Eye (tissue), 1 donor: Measurements from ENCODE around the gene INSRR.

Experiments used
- DNase-seq: peaks from one replicate; pipeline ENCODE4 v3.0.0-alpha.2; 2015

INSRR gene

DNA sequence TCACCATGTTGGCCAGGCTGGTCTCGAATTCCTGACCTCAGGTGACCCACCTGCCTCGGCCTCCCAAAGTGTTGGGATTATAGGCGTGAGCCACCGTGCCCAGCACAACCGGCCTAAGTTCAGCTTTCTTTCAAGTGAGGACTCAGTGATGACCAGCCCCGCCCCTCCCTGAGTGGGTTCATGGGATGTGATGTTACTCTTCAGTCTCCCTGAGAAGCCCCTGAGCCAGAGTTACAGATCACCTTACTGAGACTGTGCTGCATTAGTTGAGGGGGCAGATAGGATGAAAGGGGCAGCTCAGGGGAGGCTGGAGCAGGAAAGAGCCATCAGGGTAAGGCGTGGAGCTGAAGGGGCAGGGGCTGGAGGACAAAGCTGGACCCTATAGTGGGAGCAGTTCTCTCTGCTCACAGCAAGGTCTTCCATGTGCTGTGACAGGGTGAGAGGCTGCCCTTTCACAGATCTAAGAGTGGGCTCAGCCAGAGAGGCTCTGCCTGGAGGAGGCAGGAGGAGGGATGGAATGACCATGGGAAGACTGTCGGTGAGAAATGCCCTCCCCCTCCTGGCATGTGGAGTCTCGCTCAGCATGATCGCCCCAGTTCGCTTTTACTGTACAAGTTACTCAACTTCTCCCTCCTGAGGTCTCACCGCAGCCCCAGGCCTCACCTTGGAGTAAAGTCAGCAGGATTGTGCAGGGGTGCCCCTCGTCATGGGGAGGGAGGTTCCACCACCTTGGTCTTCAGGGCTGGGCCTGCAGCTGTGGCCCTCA, 55.6 kb downstream of the INSRR start:
- no peak for DNase-seq

DNA sequence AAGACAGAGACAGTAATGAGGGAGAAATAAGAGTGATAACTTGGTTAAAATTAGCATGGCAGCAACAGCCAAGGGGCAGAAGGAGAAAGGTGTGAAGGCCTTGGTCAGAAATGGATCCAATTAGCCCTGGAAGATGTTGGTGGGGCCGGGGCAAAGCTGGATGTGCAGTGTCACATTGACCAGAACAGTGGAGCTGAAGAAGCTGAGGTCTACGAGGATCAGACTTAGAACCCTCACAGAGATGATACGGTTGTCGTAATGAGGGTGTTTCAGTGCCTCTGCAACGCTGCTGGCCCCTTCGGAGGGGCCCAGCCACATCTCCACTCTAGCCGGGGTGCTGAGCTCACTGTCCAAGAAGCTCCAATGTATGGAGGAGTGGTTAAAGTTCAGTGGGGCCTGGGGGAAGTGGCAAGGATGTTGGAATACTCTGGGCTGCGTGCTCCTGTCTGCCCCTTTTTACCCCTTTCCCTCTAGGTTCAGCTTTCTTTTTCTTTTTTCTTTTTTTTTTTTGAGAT, 56.4 kb downstream of the INSRR start:
- DNase-seq = no peak

DNA sequence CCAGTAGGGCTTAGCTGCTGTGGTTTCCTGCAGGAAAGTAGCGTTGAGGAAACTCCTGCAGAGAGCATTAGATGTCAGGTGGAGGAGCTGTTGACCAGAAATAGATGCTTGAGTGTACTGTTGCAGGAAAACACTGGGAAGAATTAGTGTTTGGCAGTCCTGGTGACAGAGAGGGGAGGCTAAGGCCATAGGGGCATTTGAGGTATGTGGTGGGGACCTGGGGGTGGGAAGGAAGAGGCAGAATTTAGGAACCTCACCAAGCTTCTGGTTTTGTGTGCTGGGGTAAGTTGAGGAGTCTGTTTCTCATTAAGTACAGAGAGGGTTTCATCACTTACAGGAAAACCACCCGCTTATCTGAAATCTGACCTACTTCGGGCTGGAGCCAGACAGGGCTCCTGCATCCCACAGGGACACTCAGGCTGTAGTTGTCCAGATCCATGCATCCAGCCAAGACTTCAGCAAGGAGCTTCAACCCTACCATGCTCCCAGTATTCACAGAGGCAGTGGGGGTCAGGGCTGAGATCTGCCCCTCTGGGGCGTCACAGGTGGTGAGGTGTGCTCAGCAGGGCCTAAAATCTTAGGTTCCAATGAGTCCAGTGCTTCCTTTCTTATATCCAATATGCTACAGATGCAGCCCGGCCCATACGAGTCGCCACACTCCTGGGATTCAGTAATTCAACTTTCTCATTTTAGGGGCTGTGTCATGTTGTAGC, 57.4 kb downstream of the INSRR start:
- peak; percentile 43 for DNase-seq

DNA sequence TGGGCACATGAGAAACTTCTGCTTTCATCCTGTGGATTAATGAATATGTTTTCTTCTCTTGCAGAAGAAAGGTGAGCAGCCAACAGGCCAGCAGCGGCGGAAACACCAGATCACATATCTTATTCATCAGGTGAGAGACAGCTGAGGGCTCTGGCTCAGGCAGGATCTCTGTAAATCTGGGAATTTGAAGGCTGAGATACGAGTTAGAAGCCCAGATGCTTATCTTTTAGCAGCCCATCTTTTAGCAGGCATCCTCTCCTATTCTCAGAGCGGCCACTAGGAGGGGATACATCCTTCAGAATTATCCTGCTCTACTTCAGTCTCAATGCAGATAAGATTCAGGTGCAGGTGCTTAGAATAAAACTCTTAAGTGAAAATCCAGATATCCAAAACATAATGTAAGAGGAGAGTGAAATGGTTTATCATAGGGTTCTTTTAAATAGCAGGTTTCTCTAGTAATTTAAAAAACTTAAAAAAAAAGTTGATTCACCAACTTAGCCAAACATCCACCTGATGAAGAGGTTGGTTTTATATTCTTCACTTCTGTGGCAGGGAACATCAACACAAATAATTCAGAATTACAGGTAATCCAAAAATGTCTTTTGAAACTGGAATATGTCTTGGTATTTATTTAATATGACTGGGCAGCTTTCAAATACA, 61.6 kb downstream of the INSRR start:
- DNase-seq = peak; percentile 82

DNA sequence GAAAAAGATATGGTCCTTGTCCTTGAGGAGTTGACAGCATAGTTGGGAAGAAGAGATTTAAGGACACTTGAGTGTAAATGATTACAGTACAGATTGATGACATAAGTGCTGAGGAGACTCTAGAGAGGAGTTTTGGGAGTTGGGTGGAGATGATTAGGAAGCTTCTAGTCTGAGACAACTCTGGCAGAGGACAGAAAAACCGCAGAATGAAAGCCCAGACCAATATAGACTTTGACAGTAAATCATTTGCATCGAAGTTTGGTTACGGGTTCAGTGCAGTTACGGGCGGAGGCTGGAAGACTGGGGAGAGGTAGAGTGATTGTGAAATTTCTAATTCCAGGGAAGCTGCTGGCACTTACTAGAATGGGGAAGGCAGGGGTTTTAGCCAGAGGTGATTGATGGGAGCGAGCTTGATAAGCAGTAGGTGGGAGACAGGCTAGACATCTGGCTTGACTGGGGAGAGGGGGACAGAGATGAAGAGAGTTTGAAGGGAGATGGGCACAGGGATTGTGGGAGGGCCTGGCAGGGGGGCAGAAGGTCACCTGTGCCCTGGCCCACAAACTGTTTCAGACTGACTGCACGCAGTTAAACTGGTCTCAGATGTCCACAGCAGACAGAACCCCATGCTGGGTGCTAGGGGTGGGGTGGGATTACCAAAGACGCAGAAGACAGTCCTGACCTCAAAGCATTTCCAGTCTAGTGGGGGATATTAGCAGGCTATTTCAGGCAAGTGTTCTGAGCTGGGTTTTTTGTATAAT, 62.4 kb downstream of the INSRR start:
- DNase-seq = no peak

DNA sequence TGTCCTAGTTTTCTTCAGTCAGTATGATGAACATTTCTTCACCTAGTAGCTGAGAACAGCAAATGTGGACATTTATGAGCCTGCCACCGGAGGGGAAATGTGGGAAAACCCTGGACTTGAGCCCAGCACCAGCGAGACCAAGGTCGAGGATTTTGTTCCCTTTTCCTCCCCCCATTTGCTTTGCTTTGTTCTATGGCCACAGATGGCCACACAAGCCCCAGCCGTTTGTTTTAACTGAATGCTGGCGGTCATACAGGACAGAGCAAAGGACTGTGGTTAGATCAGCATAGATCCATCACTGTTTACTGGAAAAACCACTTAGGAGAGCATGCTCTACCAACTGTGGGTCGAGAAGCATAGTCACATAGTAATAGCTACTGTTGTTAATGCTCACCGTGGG, 63.1 kb downstream of the INSRR start:
- DNase-seq = no peak

DNA sequence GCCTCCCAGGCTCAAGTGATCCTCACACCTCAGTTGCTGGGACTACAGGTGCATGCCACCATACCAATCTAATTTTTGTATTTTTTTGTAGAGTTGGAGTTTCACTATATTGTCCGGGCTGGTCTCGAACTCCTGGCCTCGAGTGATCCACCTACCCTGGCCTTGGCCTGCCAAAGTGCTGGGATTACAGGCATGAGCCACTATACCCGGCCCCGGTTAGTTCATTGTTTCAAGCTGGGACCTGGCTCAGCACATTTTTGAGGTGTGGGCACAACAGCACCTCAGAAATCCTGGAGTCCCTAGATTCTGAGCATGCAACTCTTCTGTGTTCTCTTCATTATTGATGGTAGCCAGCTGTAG, 63.6 kb downstream of the INSRR start:
- DNase-seq = no peak

DNA sequence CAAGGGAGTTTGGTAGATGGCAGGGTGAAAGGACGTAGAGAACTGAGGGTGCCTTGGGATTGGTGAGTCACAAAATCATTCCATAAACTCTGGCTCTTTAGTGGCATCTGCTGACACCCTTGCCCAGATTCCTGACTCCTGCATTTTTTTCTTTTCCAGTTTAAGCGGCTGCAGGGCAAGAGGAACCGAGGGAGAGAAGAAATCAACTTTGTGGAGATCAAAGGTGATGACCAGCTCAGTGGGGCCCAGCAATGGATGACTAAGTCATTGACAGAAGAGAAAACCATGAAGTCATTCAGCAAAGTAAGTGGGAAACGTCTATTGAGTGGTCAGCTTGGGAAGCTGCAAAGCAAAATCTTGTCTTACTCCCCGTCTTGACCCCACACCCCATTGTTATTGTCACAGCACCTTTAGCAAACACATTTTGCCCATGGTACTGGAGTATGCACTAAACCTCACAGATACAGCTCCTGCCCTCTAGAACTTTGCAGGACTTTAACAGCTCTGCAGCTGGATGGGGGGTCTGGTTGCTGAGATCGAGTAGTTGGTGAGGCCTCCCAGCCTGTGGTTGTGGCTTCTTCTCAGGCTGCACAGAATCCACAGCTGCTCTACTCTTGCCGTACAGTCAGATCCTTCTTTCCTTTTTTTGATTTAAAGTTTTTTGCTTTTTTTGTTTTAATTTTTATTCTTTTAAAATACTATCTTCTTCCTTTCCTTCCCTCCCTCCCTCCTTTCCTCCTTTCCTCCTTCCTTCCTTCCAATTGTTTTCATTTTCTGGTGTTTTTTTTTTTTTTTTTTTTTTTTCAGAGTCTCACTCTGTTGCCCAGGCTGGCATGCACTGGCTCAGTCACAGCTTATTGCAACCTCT, 64.2 kb downstream of the INSRR start:
- DNase-seq = no peak
